ENCODE data around the gene DLG2. TPM values are rescaled to one million over a fixed set of nuclear protein-coding genes. Genes with fewer than 3 reads are reported as not detected.

The DLG2 gene
- polyA plus RNA-seq, 1 donor, result 9.6 TPM

GRCh38 chr11:84021291-84021690 lies 1605.9 kb downstream of the DLG2 start:
- no peak for DNase-seq (ENCODE audit: low read depth)

- DNase-seq (ENCODE audit: low read depth), result no peak
These were observed 1607.5 kb downstream of the DLG2 start for GRCh38 chr11:84019571-84020194.

- no peak for DNase-seq (ENCODE audit: low read depth)
These were observed 1612.6 kb downstream of the DLG2 start for GRCh38 chr11:84014539-84014938.

- no peak for DNase-seq (ENCODE audit: low read depth)
These were observed 1614.8 kb downstream of the DLG2 start for GRCh38 chr11:84012171-84012826.

- DNase-seq (ENCODE audit: low read depth), result no peak
These were observed 1624.0 kb downstream of the DLG2 start for GRCh38 chr11:84003181-84003580.

GRCh38 chr11:83998921-83999320 lies 1628.2 kb downstream of the DLG2 start:
- no peak for DNase-seq (ENCODE audit: low read depth)

GRCh38 chr11:83990160-83990733 lies 1636.9 kb downstream of the DLG2 start:
- no peak for DNase-seq (ENCODE audit: low read depth)

GRCh38 chr11:83982825-83983224 lies 1644.3 kb downstream of the DLG2 start:
- no peak for DNase-seq (ENCODE audit: low read depth)

- DNase-seq (ENCODE audit: low read depth), result no peak
These were observed 1647.6 kb downstream of the DLG2 start for GRCh38 chr11:83979593-83979992.

GRCh38 chr11:83978942-83979341 lies 1648.2 kb downstream of the DLG2 start:
- no peak for DNase-seq (ENCODE audit: low read depth)

- DNase-seq (ENCODE audit: low read depth), result no peak
These were observed 1651.1 kb downstream of the DLG2 start for GRCh38 chr11:83976086-83976485.

GRCh38 chr11:83972536-83972935 lies 1654.6 kb downstream of the DLG2 start:
- DNase-seq (ENCODE audit: low read depth), result no peak

- no peak for DNase-seq (ENCODE audit: low read depth)
These were observed 1656.1 kb downstream of the DLG2 start for GRCh38 chr11:83971063-83971462.

GRCh38 chr11:83970061-83970671 lies 1657.0 kb downstream of the DLG2 start:
- DNase-seq (ENCODE audit: low read depth), result no peak

- DNase-seq (ENCODE audit: low read depth), result no peak
These were observed 1669.9 kb downstream of the DLG2 start for GRCh38 chr11:83957038-83957900.

GRCh38 chr11:83956119-83956697 lies 1670.9 kb downstream of the DLG2 start:
- DNase-seq (ENCODE audit: low read depth), result no peak

- DNase-seq (ENCODE audit: low read depth), result no peak
These were observed 1672.4 kb downstream of the DLG2 start for GRCh38 chr11:83954780-83955179.

GRCh38 chr11:83951521-83951920 lies 1675.6 kb downstream of the DLG2 start:
- DNase-seq (ENCODE audit: low read depth), result no peak

- DNase-seq (ENCODE audit: low read depth), result no peak
These were observed 1678.9 kb downstream of the DLG2 start for GRCh38 chr11:83948200-83948599.

- DNase-seq (ENCODE audit: low read depth), result no peak
These were observed 1681.2 kb downstream of the DLG2 start for GRCh38 chr11:83945976-83946375.

- DNase-seq (ENCODE audit: low read depth), result no peak
These were observed 1686.1 kb downstream of the DLG2 start for GRCh38 chr11:83941050-83941449.

- no peak for DNase-seq (ENCODE audit: low read depth)
These were observed 1689.0 kb downstream of the DLG2 start for GRCh38 chr11:83938148-83938547.
